ENCODE results near the gene COX6B2. TPM values are rescaled to one million over a fixed set of nuclear protein-coding genes. Genes with fewer than 3 reads are reported as not detected.

The COX6B2 gene
- total and polyA plus RNA-seq, 2 of the 13 experiments (the other 11 are each of a cell fraction or from before 2014, with no cell fraction given), result 0.21 TPM; not detected in 1

GRCh38 chr19:55322204-55322885, 32.2 kb downstream of the COX6B2 start:
- no peaks in the 10 kb centered on the region for H4K20me1 ChIP-seq (ENCODE audit: insufficient read depth, low read length)
- H3K4me1 ChIP-seq (ENCODE audit: insufficient read depth, low read length), result peaks cover 43% of the 10 kb centered on the region
- peak overlapping the region; percentile 62 for H3K4me2 ChIP-seq (ENCODE audit: low read depth, low read length)
- no peak overlapping the region for H3K9ac ChIP-seq (ENCODE audit: insufficient read depth, low read depth, low read length)
- no peak overlapping the region for H2AFZ ChIP-seq (ENCODE audit: low read length)
- WGBS (ENCODE audit: low lambda C conversion rate), result 30% methylated on average over 9 of the region's 12 CpGs
- peak; percentile 76; the same call in 1 of the 2 replicates for TF ChIP-seq ZNF335 (CRISPR knock-in tag; IDR thresholded peaks at IDR 0.05)
- peak; percentile 65; the same call in 1 of the 2 replicates for TF ChIP-seq HNF4A (CRISPR knock-in tag; IDR thresholded peaks at IDR 0.05)
- peak; percentile 99 for TF ChIP-seq ZNF780A (CRISPR knock-in tag; IDR thresholded peaks at IDR 0.05)
- TF ChIP-seq, protein P1, sequence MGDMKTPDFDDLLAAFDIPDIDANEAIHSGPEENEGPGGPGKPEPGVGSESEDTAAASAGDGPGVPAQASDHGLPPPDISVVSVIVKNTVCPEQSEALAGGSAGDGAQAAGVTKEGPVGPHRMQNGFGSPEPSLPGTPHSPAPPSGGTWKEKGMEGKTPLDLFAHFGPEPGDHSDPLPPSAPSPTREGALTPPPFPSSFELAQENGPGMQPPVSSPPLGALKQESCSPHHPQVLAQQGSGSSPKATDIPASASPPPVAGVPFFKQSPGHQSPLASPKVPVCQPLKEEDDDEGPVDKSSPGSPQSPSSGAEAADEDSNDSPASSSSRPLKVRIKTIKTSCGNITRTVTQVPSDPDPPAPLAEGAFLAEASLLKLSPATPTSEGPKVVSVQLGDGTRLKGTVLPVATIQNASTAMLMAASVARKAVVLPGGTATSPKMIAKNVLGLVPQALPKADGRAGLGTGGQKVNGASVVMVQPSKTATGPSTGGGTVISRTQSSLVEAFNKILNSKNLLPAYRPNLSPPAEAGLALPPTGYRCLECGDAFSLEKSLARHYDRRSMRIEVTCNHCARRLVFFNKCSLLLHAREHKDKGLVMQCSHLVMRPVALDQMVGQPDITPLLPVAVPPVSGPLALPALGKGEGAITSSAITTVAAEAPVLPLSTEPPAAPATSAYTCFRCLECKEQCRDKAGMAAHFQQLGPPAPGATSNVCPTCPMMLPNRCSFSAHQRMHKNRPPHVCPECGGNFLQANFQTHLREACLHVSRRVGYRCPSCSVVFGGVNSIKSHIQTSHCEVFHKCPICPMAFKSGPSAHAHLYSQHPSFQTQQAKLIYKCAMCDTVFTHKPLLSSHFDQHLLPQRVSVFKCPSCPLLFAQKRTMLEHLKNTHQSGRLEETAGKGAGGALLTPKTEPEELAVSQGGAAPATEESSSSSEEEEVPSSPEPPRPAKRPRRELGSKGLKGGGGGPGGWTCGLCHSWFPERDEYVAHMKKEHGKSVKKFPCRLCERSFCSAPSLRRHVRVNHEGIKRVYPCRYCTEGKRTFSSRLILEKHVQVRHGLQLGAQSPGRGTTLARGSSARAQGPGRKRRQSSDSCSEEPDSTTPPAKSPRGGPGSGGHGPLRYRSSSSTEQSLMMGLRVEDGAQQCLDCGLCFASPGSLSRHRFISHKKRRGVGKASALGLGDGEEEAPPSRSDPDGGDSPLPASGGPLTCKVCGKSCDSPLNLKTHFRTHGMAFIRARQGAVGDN (CRISPR knock-in tag; IDR thresholded peaks at IDR 0.05), result peak; percentile 20; the same call in 1 of the 2 replicates
- no peak for TF ChIP-seq RAD21 (CRISPR knock-in tag; IDR thresholded peaks at IDR 0.05)
- ChIA-PET CTCF (ENCODE audit: low intra/inter-chr PET ratio, low total read pairs) (no interaction called here), POLR2A (interaction anchor here (1.8 to 2.1 kb wide), 3 partner anchors 12 to 21 kb away, joined by 6 to 11 read pairs (median 8); partner anchors contain the start of gene KMT5C)
- H3K4me3 ChIP-seq (replicated peaks in 1 of 3; ENCODE audit: insufficient read depth in 1 of 3, low read depth in 2 of 3, low read length in 3 of 3), result no peak overlapping the region
- in situ Hi-C loops (cut with HindIII; ENCODE audit: extremely low pct_ligation_motif_present, low pct_unique_long_range_greater_than_20kb), result no loop called here
- BruUV-seq (replicated peaks), result no TSS peak
- DNase-seq (ENCODE audit: low spot score) (no peak), FAIRE-seq (no peak), ATAC-seq (peak; percentile 52)
- H3K27ac ChIP-seq (ENCODE audit: extremely low read length, insufficient read depth, low read length), result no peak overlapping the region
- no peaks in the 10 kb centered on the region; a peak in 1 of 5 replicates for H3K27me3 ChIP-seq (ENCODE audit: control insufficient read depth in 1 of 2, insufficient read depth in 2 of 2, low read length in 2 of 2)
- no peaks in the 10 kb centered on the region for H3K36me3 ChIP-seq (replicated peaks in 1 of 2; ENCODE audit: control insufficient read depth in 1 of 2, insufficient read depth in 2 of 2, low read length in 2 of 2)
- intact Hi-C loops (cut with micrococcal nuclease; ENCODE audit: unreplicated experiment), result no loop called here
- no peaks in the 10 kb centered on the region for H3K9me3 ChIP-seq (ENCODE audit: low read length)
- H3K79me2 ChIP-seq (ENCODE audit: insufficient read depth, low read length), result no peaks in the 10 kb centered on the region

Data from HepG2 (cell line).